ENCODE results near the gene ZSCAN21. TPM values are rescaled to one million over a fixed set of nuclear protein-coding genes. Genes with fewer than 3 reads are reported as not detected.

The ZSCAN21 gene
- total and polyA plus RNA-seq, 10 of the 15 experiments (the other 5 are each of a cell fraction or from before 2014, with no cell fraction given) = 1.9 to 9.6 (median 7.1) TPM

- WGBS (ENCODE audit: insufficient coverage, insufficient replicate concordance, low lambda C conversion rate, missing lambda C conversion rate) = 68% methylated on average over 11 of the region's 11 CpGs
- no TSS peak for BruUV-seq (replicated peaks)
Measured at GRCh38 chr7:100088095-100088620, 38.6 kb downstream of the ZSCAN21 start.

More at GRCh38 chr7:100088095-100088620, 38.6 kb downstream of the ZSCAN21 start:
- RAD21 ChIA-PET (ENCODE audit: unreplicated experiment) = interaction anchor here (1.0 kb wide), 1 partner anchor 13 kb away, joined by 7 read pairs; the partner anchor contains the start of genes AP4M1 and MCM7
- intact Hi-C loops (cut with micrococcal nuclease; ENCODE audit: unreplicated experiment) = loop anchor here (10.0 kb wide), 1 partner anchor 173 kb away; the partner anchor contains the start of gene TRIM4
- Histone ChIP-seq H3K9me3 (replicated peaks; ENCODE audit: control insufficient read depth, insufficient read depth, low read length) (no peaks in the 10 kb centered on the region), H3K27me3 (replicated peaks in 1 of 2; ENCODE audit: control insufficient read depth in 2 of 2, insufficient read depth in 2 of 2, low read length in 1 of 2) (no peaks in the 10 kb centered on the region), H4K20me1 (ENCODE audit: control insufficient read depth, insufficient read depth) (no peaks in the 10 kb centered on the region), H3K79me2 (ENCODE audit: control insufficient read depth, insufficient read depth, low read length) (peaks cover 10% of the 10 kb centered on the region), H3K4me2 (ENCODE audit: control insufficient read depth, insufficient read depth) (peak overlapping the region; percentile 100), H3K27ac (ENCODE audit: control insufficient read depth, insufficient read depth) (peak overlapping the region; percentile 84), H3K4me3 (peak overlapping the region; percentile 92), H3K9ac (ENCODE audit: control insufficient read depth, insufficient read depth, low read length) (peak overlapping the region; percentile 90), H2AFZ (ENCODE audit: control insufficient read depth, low read depth, low read length) (peak overlapping the region; percentile 91), H3K36me3 (ENCODE audit: control insufficient read depth in 2 of 2, insufficient read depth in 2 of 2, low read length in 1 of 2) (peaks cover 8 to 24% of the 10 kb centered on the region in 2 experiments), H3K4me1 (ENCODE audit: control insufficient read depth, insufficient read depth, low read length) (peaks cover 6% of the 10 kb centered on the region)
- no peak for TF ChIP-seq HDGF (IDR thresholded peaks at IDR 0.05)
- TF ChIP-seq, protein P1, sequence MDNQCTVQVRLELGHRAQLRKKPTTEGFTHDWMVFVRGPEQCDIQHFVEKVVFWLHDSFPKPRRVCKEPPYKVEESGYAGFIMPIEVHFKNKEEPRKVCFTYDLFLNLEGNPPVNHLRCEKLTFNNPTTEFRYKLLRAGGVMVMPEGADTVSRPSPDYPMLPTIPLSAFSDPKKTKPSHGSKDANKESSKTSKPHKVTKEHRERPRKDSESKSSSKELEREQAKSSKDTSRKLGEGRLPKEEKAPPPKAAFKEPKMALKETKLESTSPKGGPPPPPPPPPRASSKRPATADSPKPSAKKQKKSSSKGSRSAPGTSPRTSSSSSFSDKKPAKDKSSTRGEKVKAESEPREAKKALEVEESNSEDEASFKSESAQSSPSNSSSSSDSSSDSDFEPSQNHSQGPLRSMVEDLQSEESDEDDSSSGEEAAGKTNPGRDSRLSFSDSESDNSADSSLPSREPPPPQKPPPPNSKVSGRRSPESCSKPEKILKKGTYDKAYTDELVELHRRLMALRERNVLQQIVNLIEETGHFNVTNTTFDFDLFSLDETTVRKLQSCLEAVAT (IDR thresholded peaks at IDR 0.05) = peak; percentile 69
- FAIRE-seq (no peak), ATAC-seq (peak; percentile 9), DNase-seq (ENCODE audit: low read depth, low spot score) (no peak)
- SMC1A ChIA-PET (ENCODE audit: uncharacterized antibody, unreplicated experiment) = interaction anchor here (0.7 kb wide), 1 partner anchor 14 kb away, joined by 3 read pairs; the partner anchor contains the start of gene AP4M1
- POLR2A ChIA-PET = interaction anchor here (0.5 to 3.9 kb wide), 7 partner anchors 13 to 1054 kb away, joined by 3 to 39 read pairs (median 5); partner anchors contain the start of genes AP4M1, MBLAC1 and MCM7
- CTCF ChIA-PET = interaction anchor here (0.8 to 1.1 kb wide), 5 partner anchors 14 to 175 kb away, joined by 3 to 4 read pairs (median 3); partner anchors contain the start of genes AP4M1, MCM7 and ZSCAN21
- in situ Hi-C loops (cut with MboI) = no loop called here

All from GM12878 (cell line).